ENCODE measurements around the gene FLOT1. TPM values are rescaled to one million over a fixed set of nuclear protein-coding genes. Genes with fewer than 3 reads are reported as not detected.

FLOT1 gene
- polyA plus RNA-seq, 1 donor (not counting 4 experiments of a cell fraction or from before 2014, with no cell fraction given), result 21.6 TPM

DNA sequence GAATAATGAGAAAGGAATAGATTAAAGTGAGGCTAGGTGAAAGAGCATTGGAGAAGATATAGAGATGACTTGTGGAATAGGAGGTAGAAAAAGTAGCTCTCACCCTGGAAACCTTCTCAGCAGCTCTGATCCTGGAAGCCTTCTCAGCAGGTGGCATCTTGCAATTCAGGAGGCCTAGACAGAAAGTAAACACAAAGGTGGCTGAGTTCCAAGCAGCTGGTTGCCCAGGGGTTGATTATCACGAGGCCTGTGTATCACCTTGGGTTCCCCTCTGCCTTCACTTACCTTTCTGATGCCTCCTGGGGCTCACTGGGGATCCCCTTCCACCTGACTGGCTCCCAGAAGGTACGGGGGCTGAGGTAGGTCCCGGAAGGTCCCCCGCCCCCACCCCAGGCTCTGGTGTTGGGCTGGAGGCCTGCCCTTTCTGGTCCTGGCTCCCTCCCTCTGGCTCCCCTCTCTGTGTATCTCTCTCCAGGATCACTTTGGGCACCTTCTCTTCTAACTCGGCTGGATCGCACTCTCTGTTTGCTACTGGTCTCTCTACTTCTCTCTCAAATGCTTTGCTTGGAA is 35.1 kb downstream of the FLOT1 start:
- H3K4me3 ChIP-seq (ENCODE audit: control insufficient read depth in 2 of 3, extremely low read depth in 1 of 3, insufficient read depth in 2 of 3, low read depth in 1 of 3, low read length in 3 of 3), result no peak overlapping the region
- dilution Hi-C loops (cut with MboI; ENCODE audit: extremely low pct_ligation_motif_present, low sequenced_read_pairs), result no loop called here
- TF ChIP-seq EZH2 (IDR thresholded peaks at IDR 0.05; ENCODE audit: low read length), result no peak
- TF ChIP-seq, protein P1, sequence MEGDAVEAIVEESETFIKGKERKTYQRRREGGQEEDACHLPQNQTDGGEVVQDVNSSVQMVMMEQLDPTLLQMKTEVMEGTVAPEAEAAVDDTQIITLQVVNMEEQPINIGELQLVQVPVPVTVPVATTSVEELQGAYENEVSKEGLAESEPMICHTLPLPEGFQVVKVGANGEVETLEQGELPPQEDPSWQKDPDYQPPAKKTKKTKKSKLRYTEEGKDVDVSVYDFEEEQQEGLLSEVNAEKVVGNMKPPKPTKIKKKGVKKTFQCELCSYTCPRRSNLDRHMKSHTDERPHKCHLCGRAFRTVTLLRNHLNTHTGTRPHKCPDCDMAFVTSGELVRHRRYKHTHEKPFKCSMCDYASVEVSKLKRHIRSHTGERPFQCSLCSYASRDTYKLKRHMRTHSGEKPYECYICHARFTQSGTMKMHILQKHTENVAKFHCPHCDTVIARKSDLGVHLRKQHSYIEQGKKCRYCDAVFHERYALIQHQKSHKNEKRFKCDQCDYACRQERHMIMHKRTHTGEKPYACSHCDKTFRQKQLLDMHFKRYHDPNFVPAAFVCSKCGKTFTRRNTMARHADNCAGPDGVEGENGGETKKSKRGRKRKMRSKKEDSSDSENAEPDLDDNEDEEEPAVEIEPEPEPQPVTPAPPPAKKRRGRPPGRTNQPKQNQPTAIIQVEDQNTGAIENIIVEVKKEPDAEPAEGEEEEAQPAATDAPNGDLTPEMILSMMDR (optimal IDR thresholded peaks at IDR 0.05 in 1 of 3, IDR thresholded peaks at IDR 0.05 in 1 of 3, conservative IDR thresholded peaks at IDR 0.05 in 1 of 3; ENCODE audit: extremely low read depth in 1 of 3, insufficient read depth in 2 of 3, low read length in 3 of 3), result no peak
- no peaks in the 10 kb centered on the region for H3K79me2 ChIP-seq (ENCODE audit: control insufficient read depth, insufficient read depth, low read length)
- H3K9me3 ChIP-seq (ENCODE audit: control insufficient read depth, low read depth, low read length), result no peaks in the 10 kb centered on the region
- no peak for FAIRE-seq
- H3K27ac ChIP-seq (ENCODE audit: control insufficient read depth, insufficient read depth, low read length), result no peak overlapping the region
- no peak overlapping the region for H3K4me2 ChIP-seq (ENCODE audit: control insufficient read depth, extremely low read depth, insufficient read depth, low read depth, low read length)
- DNase-seq (ENCODE audit: low read depth, low spot score), result no peak
- H3K4me1 ChIP-seq (ENCODE audit: control insufficient read depth, extremely low read depth, insufficient read depth, low read length), result peaks cover 3% of the 10 kb centered on the region
- H3K9me1 ChIP-seq (ENCODE audit: control insufficient read depth, extremely low read depth, insufficient read depth, low read length), result no peaks in the 10 kb centered on the region
- H4K20me1 ChIP-seq (ENCODE audit: control insufficient read depth, extremely low read depth, insufficient read depth, low read length), result no peaks in the 10 kb centered on the region
- H3K27me3 ChIP-seq (ENCODE audit: control insufficient read depth, extremely low read depth, insufficient read depth, low read length), result no peaks in the 10 kb centered on the region
- no peak overlapping the region for H3K9ac ChIP-seq (ENCODE audit: control insufficient read depth, extremely low read depth, insufficient read depth, low read length)
- no peak overlapping the region for H2AFZ ChIP-seq (ENCODE audit: control insufficient read depth, low read length)
- H3K36me3 ChIP-seq (ENCODE audit: control insufficient read depth in 2 of 2, extremely low read depth in 1 of 2, insufficient read depth in 2 of 2, low read length in 2 of 2), result peaks cover 10 to 19% of the 10 kb centered on the region in 2 experiments

DNA sequence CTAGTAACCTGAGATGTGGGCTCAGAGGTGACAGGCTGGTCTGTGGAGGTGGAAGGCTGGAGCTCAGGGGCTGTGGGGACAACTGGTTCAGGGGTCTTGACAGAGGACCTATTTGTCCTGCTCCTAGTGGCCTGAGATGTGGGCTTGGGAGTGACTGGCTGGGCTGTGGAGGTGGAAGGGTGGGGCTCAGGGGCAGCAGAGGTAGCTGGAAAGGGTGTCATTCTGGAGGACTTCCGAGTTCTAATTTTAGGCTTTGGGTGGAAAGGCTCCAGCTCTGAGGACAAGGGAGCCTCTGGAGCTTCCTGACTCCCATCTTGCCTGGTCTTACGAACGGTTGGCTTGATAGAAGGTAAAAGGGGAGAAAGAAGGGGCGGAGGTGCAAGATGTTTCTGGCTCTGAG is 36.9 kb downstream of the FLOT1 start:
- dilution Hi-C loops (cut with MboI; ENCODE audit: extremely low pct_ligation_motif_present, low sequenced_read_pairs), result no loop called here

More for the DNA sequence above, 36.9 kb downstream of the FLOT1 start:
- Histone ChIP-seq H3K4me1 (ENCODE audit: control insufficient read depth, extremely low read depth, insufficient read depth, low read length) (no peaks in the 10 kb centered on the region), H3K79me2 (ENCODE audit: control insufficient read depth, insufficient read depth, low read length) (no peaks in the 10 kb centered on the region), H3K9me3 (ENCODE audit: control insufficient read depth, low read depth, low read length) (no peaks in the 10 kb centered on the region), H3K4me2 (ENCODE audit: control insufficient read depth, extremely low read depth, insufficient read depth, low read depth, low read length) (no peak overlapping the region), H3K4me3 (ENCODE audit: control insufficient read depth in 2 of 3, extremely low read depth in 1 of 3, insufficient read depth in 2 of 3, low read depth in 1 of 3, low read length in 3 of 3) (no peak overlapping the region), H3K27me3 (ENCODE audit: control insufficient read depth, extremely low read depth, insufficient read depth, low read length) (no peaks in the 10 kb centered on the region), H3K27ac (ENCODE audit: control insufficient read depth, insufficient read depth, low read length) (no peak overlapping the region), H2AFZ (ENCODE audit: control insufficient read depth, low read length) (no peak overlapping the region), H3K36me3 (ENCODE audit: control insufficient read depth in 2 of 2, extremely low read depth in 1 of 2, insufficient read depth in 2 of 2, low read length in 2 of 2) (peaks cover 6 to 15% of the 10 kb centered on the region in 2 experiments), H3K9ac (ENCODE audit: control insufficient read depth, extremely low read depth, insufficient read depth, low read length) (no peak overlapping the region), H3K9me1 (ENCODE audit: control insufficient read depth, extremely low read depth, insufficient read depth, low read length) (no peaks in the 10 kb centered on the region), H4K20me1 (ENCODE audit: control insufficient read depth, extremely low read depth, insufficient read depth, low read length) (no peaks in the 10 kb centered on the region)
- FAIRE-seq, result no peak
- no peak for DNase-seq (ENCODE audit: low read depth, low spot score)
- TF ChIP-seq, protein P1 (optimal IDR thresholded peaks at IDR 0.05 in 1 of 3, IDR thresholded peaks at IDR 0.05 in 1 of 3, conservative IDR thresholded peaks at IDR 0.05 in 1 of 3; ENCODE audit: extremely low read depth in 1 of 3, insufficient read depth in 2 of 3, low read length in 3 of 3), result no peak
- no peak for TF ChIP-seq EZH2 (IDR thresholded peaks at IDR 0.05; ENCODE audit: low read length)

All from keratinocyte (primary cell).